Neuron (in vitro differentiated cells): Measurements from ENCODE around the gene ERBB4.

Experiments used
- H2AFZ ChIP-seq: one replicate; pipeline ENCODE4 v1.6.1; 2013; ENCODE audit warnings: low read depth, mild to moderate bottlenecking, inconsistent platforms, low read length, moderate library complexity
- H3K27me3 ChIP-seq: one replicate; pipeline ENCODE4 v1.6.1; 2013; ENCODE audit warnings: low read length; ENCODE audit not compliant: insufficient read depth
- H3K36me3 ChIP-seq: one replicate; pipeline ENCODE4 v1.6.1; 2013; ENCODE audit warnings: low read length; ENCODE audit not compliant: insufficient read depth
- H3K4me1 ChIP-seq: one replicate; pipeline ENCODE4 v1.6.1; 2013; ENCODE audit warnings: low read length; ENCODE audit not compliant: insufficient read depth
- H3K4me3 ChIP-seq: 2 replicates; pipeline ENCODE4 v1.5.1; 2013; ENCODE audit warnings: mild to moderate bottlenecking, low read length, moderate library complexity
- H3K9me3 ChIP-seq: one replicate; pipeline ENCODE4 v1.6.1; 2013; ENCODE audit warnings: low read length

Gene ERBB4

GRCh38 chr2:212177724-212178123 is 360.9 kb downstream of the ERBB4 start:
- Histone ChIP-seq H3K9me3 (no peaks in the 10 kb centered on the region), H3K4me1 (peaks cover 22% of the 10 kb centered on the region), H2AFZ (no peak overlapping the region), H3K4me3 (no peak overlapping the region), H3K36me3 (no peaks in the 10 kb centered on the region), H3K27me3 (no peaks in the 10 kb centered on the region)

- peaks cover 3% of the 10 kb centered on the region for H3K9me3 ChIP-seq
- peaks cover 22% of the 10 kb centered on the region for H3K4me1 ChIP-seq
- H3K27me3 ChIP-seq = no peaks in the 10 kb centered on the region
- no peak overlapping the region for H2AFZ ChIP-seq
- H3K36me3 ChIP-seq = peaks cover 4% of the 10 kb centered on the region
- H3K4me3 ChIP-seq = no peak overlapping the region
These were observed 362.5 kb downstream of the ERBB4 start for GRCh38 chr2:212176151-212176550.

GRCh38 chr2:212173756-212174510 is 364.7 kb downstream of the ERBB4 start:
- Histone ChIP-seq H3K9me3 (peaks cover 13% of the 10 kb centered on the region), H3K4me1 (peaks cover 22% of the 10 kb centered on the region), H3K4me3 (no peak overlapping the region), H3K36me3 (peaks cover 7% of the 10 kb centered on the region), H2AFZ (no peak overlapping the region), H3K27me3 (no peaks in the 10 kb centered on the region)

- H3K27me3 ChIP-seq = no peaks in the 10 kb centered on the region
- H3K9me3 ChIP-seq = peaks cover 13% of the 10 kb centered on the region
- no peak overlapping the region for H3K4me3 ChIP-seq
- peaks cover 25% of the 10 kb centered on the region for H3K4me1 ChIP-seq
- no peak overlapping the region for H2AFZ ChIP-seq
- H3K36me3 ChIP-seq = peaks cover 7% of the 10 kb centered on the region
These were observed 365.3 kb downstream of the ERBB4 start for GRCh38 chr2:212173331-212173730.

- Histone ChIP-seq H3K27me3 (no peaks in the 10 kb centered on the region), H2AFZ (no peak overlapping the region), H3K4me3 (no peak overlapping the region), H3K4me1 (peaks cover 26% of the 10 kb centered on the region), H3K9me3 (peaks cover 13% of the 10 kb centered on the region), H3K36me3 (peaks cover 7% of the 10 kb centered on the region)
These were observed 368.2 kb downstream of the ERBB4 start for GRCh38 chr2:212170382-212170781.

- H3K4me1 ChIP-seq = peaks cover 32% of the 10 kb centered on the region
- H3K36me3 ChIP-seq = no peaks in the 10 kb centered on the region
- H3K4me3 ChIP-seq = no peak overlapping the region
- no peak overlapping the region for H2AFZ ChIP-seq
- no peaks in the 10 kb centered on the region for H3K27me3 ChIP-seq
- no peaks in the 10 kb centered on the region for H3K9me3 ChIP-seq
These were observed 380.5 kb downstream of the ERBB4 start for GRCh38 chr2:212158081-212158480.

- Histone ChIP-seq H3K4me3 (no peak overlapping the region), H3K4me1 (peaks cover 32% of the 10 kb centered on the region), H2AFZ (no peak overlapping the region), H3K9me3 (no peaks in the 10 kb centered on the region), H3K36me3 (no peaks in the 10 kb centered on the region), H3K27me3 (no peaks in the 10 kb centered on the region)
These were observed 381.6 kb downstream of the ERBB4 start for GRCh38 chr2:212157012-212157411.

- Histone ChIP-seq H2AFZ (no peak overlapping the region), H3K4me1 (peaks cover 32% of the 10 kb centered on the region), H3K36me3 (no peaks in the 10 kb centered on the region), H3K9me3 (no peaks in the 10 kb centered on the region), H3K4me3 (no peak overlapping the region), H3K27me3 (no peaks in the 10 kb centered on the region)
These were observed 382.5 kb downstream of the ERBB4 start for GRCh38 chr2:212156088-212156487.

- no peaks in the 10 kb centered on the region for H3K9me3 ChIP-seq
- H3K36me3 ChIP-seq = no peaks in the 10 kb centered on the region
- no peaks in the 10 kb centered on the region for H3K27me3 ChIP-seq
- H3K4me3 ChIP-seq = no peak overlapping the region
- peaks cover 32% of the 10 kb centered on the region for H3K4me1 ChIP-seq
- H2AFZ ChIP-seq = peak overlapping the region; percentile 16
These were observed 384.1 kb downstream of the ERBB4 start for GRCh38 chr2:212154477-212154878.

- Histone ChIP-seq H3K36me3 (no peaks in the 10 kb centered on the region), H3K27me3 (no peaks in the 10 kb centered on the region), H2AFZ (no peak overlapping the region), H3K4me3 (no peak overlapping the region), H3K9me3 (no peaks in the 10 kb centered on the region), H3K4me1 (peaks cover 32% of the 10 kb centered on the region)
These were observed 384.7 kb downstream of the ERBB4 start for GRCh38 chr2:212153923-212154322.

- no peak overlapping the region for H2AFZ ChIP-seq
- no peak overlapping the region for H3K4me3 ChIP-seq
- H3K9me3 ChIP-seq = no peaks in the 10 kb centered on the region
- no peaks in the 10 kb centered on the region for H3K36me3 ChIP-seq
- H3K4me1 ChIP-seq = no peaks in the 10 kb centered on the region
- no peaks in the 10 kb centered on the region for H3K27me3 ChIP-seq
These were observed 390.6 kb downstream of the ERBB4 start for GRCh38 chr2:212147921-212148513.

GRCh38 chr2:212146416-212146815 is 392.2 kb downstream of the ERBB4 start:
- Histone ChIP-seq H3K36me3 (no peaks in the 10 kb centered on the region), H3K27me3 (no peaks in the 10 kb centered on the region), H3K9me3 (no peaks in the 10 kb centered on the region), H3K4me1 (no peaks in the 10 kb centered on the region), H2AFZ (no peak overlapping the region), H3K4me3 (no peak overlapping the region)

- no peaks in the 10 kb centered on the region for H3K4me1 ChIP-seq
- no peak overlapping the region for H3K4me3 ChIP-seq
- no peak overlapping the region for H2AFZ ChIP-seq
- H3K27me3 ChIP-seq = no peaks in the 10 kb centered on the region
- H3K9me3 ChIP-seq = no peaks in the 10 kb centered on the region
- no peaks in the 10 kb centered on the region for H3K36me3 ChIP-seq
These were observed 393.5 kb downstream of the ERBB4 start for GRCh38 chr2:212145121-212145520.
